H9 (cell line): ENCODE measurements around the gene KRT71. TPM values are rescaled to one million over a fixed set of nuclear protein-coding genes. Genes with fewer than 3 reads are reported as not detected.

Experiments used
- DNase-seq: peaks from one replicate; pipeline ENCODE4 v3.0.0-alpha.2; 2017
- H2AFZ ChIP-seq: one replicate; pipeline ENCODE4 v1.6.1; 2013; ENCODE audit warnings: mild to moderate bottlenecking, low read length, control low read depth, moderate library complexity
- H2AK5ac ChIP-seq: 2 replicates; pipeline ENCODE4 v1.6.1; 2013; ENCODE audit warnings: low read length, control low read depth, mixed read lengths; ENCODE audit not compliant: insufficient read length
- H2BK120ac ChIP-seq: one replicate; pipeline ENCODE4 v1.6.1; 2013; ENCODE audit warnings: low read depth, mild to moderate bottlenecking, low read length, control low read depth, inconsistent platforms; ENCODE audit not compliant: poor library complexity, severe bottlenecking
- H2BK12ac ChIP-seq: 2 replicates; pipeline ENCODE4 v1.6.1; 2013; ENCODE audit warnings: low read length, control low read depth, mixed read lengths, low read depth; ENCODE audit not compliant: insufficient read length
- H2BK15ac ChIP-seq: 2 replicates; pipeline ENCODE4 v1.6.1; 2013; ENCODE audit warnings: low read depth, low read length, control low read depth
- H2BK20ac ChIP-seq: one replicate; pipeline ENCODE4 v1.6.1; 2013; ENCODE audit warnings: low read depth, mild to moderate bottlenecking, low read length, control low read depth, inconsistent platforms; ENCODE audit not compliant: poor library complexity, severe bottlenecking
- H2BK5ac ChIP-seq: 2 replicates; pipeline ENCODE4 v1.6.1; 2013; ENCODE audit warnings: low read length, control low read depth, mixed read lengths; ENCODE audit not compliant: insufficient read length
- H3K14ac ChIP-seq: 2 replicates; pipeline ENCODE4 v1.6.1; 2013; ENCODE audit warnings: low read length, control low read depth; ENCODE audit not compliant: insufficient read depth
- H3K18ac ChIP-seq: 2 replicates; pipeline ENCODE4 v1.6.1; 2013; ENCODE audit warnings: low read depth, mild to moderate bottlenecking, mixed read lengths, low read length, control low read depth; ENCODE audit not compliant: insufficient read length
- H3K23ac ChIP-seq: 2 replicates; pipeline ENCODE4 v1.6.1; 2013; ENCODE audit warnings: low read length, control low read depth, mixed read lengths, low read depth; ENCODE audit not compliant: insufficient read length
- H3K23me2 ChIP-seq: 2 replicates; pipeline ENCODE4 v1.6.1; 2013; ENCODE audit warnings: low read depth, mild to moderate bottlenecking, mixed read lengths, low read length, control low read depth; ENCODE audit not compliant: insufficient read length, poor library complexity, severe bottlenecking
- H3K27ac ChIP-seq: 2 replicates; pipeline ENCODE4 v1.5.1; 2013; ENCODE audit warnings: low read length, control low read depth, mixed read lengths, low read depth; ENCODE audit not compliant: insufficient read length
- H3K27me3 ChIP-seq: 2 replicates; pipeline ENCODE4 v1.6.1; 2013; ENCODE audit warnings: low read length, control low read depth, inconsistent platforms; ENCODE audit not compliant: insufficient read depth
- H3K4ac ChIP-seq: 2 replicates; pipeline ENCODE4 v1.6.1; 2013; ENCODE audit warnings: low read depth, mild to moderate bottlenecking, control low read depth, inconsistent platforms, low read length, moderate library complexity
- H3K4me1 ChIP-seq: 2 replicates; pipeline ENCODE4 v1.6.1; 2013; ENCODE audit warnings: low read length, control low read depth, inconsistent platforms; ENCODE audit not compliant: insufficient read depth
- H3K4me2 ChIP-seq: 2 replicates; pipeline ENCODE4 v1.6.1; 2013; ENCODE audit warnings: low read length, control low read depth, mixed read lengths; ENCODE audit not compliant: insufficient read length, insufficient read depth
- H3K56ac ChIP-seq: 2 replicates; pipeline ENCODE4 v1.6.1; 2013; ENCODE audit warnings: low read depth, mild to moderate bottlenecking, mixed read lengths, low read length, control low read depth; ENCODE audit not compliant: insufficient read length
- H3K79me1 ChIP-seq: 2 replicates; pipeline ENCODE4 v1.6.1; 2013; ENCODE audit warnings: low read depth, mild to moderate bottlenecking, moderate library complexity, low read length, control low read depth, inconsistent platforms; ENCODE audit not compliant: insufficient read depth, poor library complexity, severe bottlenecking
- H3K79me2 ChIP-seq: 2 replicates; pipeline ENCODE4 v1.6.1; 2013; ENCODE audit warnings: low read length, control low read depth, inconsistent platforms; ENCODE audit not compliant: insufficient read depth
- H3K9ac ChIP-seq: 2 replicates; pipeline ENCODE4 v1.6.1; 2013; ENCODE audit warnings: low read length, control low read depth, mixed read lengths; ENCODE audit not compliant: insufficient read length; ENCODE audit errors: extremely low read depth
- H3K9me3 ChIP-seq: one replicate; pipeline ENCODE4 v1.6.1; 2013; ENCODE audit warnings: low read depth, low read length, inconsistent platforms; ENCODE audit not compliant: control insufficient read depth
- H3T11ph ChIP-seq: one replicate; pipeline ENCODE4 v1.6.1; 2013; ENCODE audit warnings: mild to moderate bottlenecking, low read length, control low read depth, inconsistent platforms
- H4K20me1 ChIP-seq: one replicate; pipeline ENCODE4 v1.6.1; 2013; ENCODE audit not compliant: control insufficient read depth, insufficient read length, insufficient read depth
- H4K5ac ChIP-seq: 2 replicates; pipeline ENCODE4 v1.6.1; 2013; ENCODE audit warnings: low read depth, mild to moderate bottlenecking, mixed read lengths, low read length, control low read depth; ENCODE audit not compliant: insufficient read length
- H4K8ac ChIP-seq: replicated peaks from 2 replicates; pipeline ENCODE4 v1.6.1; 2013; ENCODE audit warnings: low read length, control low read depth, mixed read lengths, low read depth; ENCODE audit not compliant: insufficient read length
- H4K91ac ChIP-seq: 2 replicates; pipeline ENCODE4 v1.6.1; 2013; ENCODE audit warnings: low read depth, mild to moderate bottlenecking, moderate library complexity, mixed read lengths, low read length, control low read depth; ENCODE audit not compliant: insufficient read length
- H3K27ac Mint-ChIP-seq, 3 experiments: 2 replicates in 2 of 3; 3 replicates in 1 of 3; pipeline ENCODE4 v1.8.0; 2020 to 2021; ENCODE audit warnings: mixed read lengths in 3 of 3, mild to moderate bottlenecking in 1 of 3, moderate library complexity in 1 of 3
- H3K27me3 Mint-ChIP-seq: 2 replicates; pipeline ENCODE4 v1.8.0; 2021; ENCODE audit warnings: low read depth, mild to moderate bottlenecking, moderate library complexity, mixed read lengths
- H3K36me3 Mint-ChIP-seq, 3 experiments: 2 replicates in 2 of 3; 3 replicates in 1 of 3; pipeline ENCODE4 v1.8.0; 2020 to 2021; ENCODE audit warnings: low read depth in 3 of 3, mixed read lengths in 3 of 3; ENCODE audit not compliant: insufficient read depth in 1 of 3
- H3K4me1 Mint-ChIP-seq, 2 experiments: 2 replicates each; pipeline ENCODE4 v1.8.0; 2020; ENCODE audit warnings: mixed read lengths in 2 of 2
- H3K4me3 Mint-ChIP-seq, 2 experiments: 2 replicates in 1 of 2; 3 replicates in 1 of 2; pipeline ENCODE4 v1.8.0; 2020 to 2021; ENCODE audit warnings: mild to moderate bottlenecking in 2 of 2, mixed read lengths in 2 of 2, moderate library complexity in 1 of 2
- H3K9me3 Mint-ChIP-seq, 2 experiments: 2 replicates in 1 of 2; 3 replicates in 1 of 2; pipeline ENCODE4 v1.8.0; 2020; ENCODE audit warnings: mild to moderate bottlenecking in 2 of 2, mixed read lengths in 2 of 2, moderate library complexity in 1 of 2
- WGBS: extraction: QIAGEN DNeasy Blood & Tissue Kit; methylation state at CpG from one replicate; pipeline ENCODE4 v1.1.7; 2013; ENCODE audit warnings: missing lambda C conversion rate, low lambda C conversion rate, mixed read lengths; ENCODE audit not compliant: insufficient read length; ENCODE audit errors: extremely low coverage; 5-methylcytosine and 5-hydroxymethylcytosine counted together
- total RNA-seq: library from RNA; stranded (reverse); gene quantifications from 2 replicates; pipeline ENCODE4 v1.2.1, GENCODE V29; 2021
- TF ChIP-seq, protein P1 (sequence below): fragments of 200-600 bp; sonication (generic); conservative IDR thresholded peaks from 3 replicates; pipeline ENCODE4 v1.8.0; 2021; ENCODE audit warnings: antibody characterized with exemption, mild to moderate bottlenecking

KRT71 gene
- total RNA-seq, 1 experiment from 2014 or later: not detected

DNA sequence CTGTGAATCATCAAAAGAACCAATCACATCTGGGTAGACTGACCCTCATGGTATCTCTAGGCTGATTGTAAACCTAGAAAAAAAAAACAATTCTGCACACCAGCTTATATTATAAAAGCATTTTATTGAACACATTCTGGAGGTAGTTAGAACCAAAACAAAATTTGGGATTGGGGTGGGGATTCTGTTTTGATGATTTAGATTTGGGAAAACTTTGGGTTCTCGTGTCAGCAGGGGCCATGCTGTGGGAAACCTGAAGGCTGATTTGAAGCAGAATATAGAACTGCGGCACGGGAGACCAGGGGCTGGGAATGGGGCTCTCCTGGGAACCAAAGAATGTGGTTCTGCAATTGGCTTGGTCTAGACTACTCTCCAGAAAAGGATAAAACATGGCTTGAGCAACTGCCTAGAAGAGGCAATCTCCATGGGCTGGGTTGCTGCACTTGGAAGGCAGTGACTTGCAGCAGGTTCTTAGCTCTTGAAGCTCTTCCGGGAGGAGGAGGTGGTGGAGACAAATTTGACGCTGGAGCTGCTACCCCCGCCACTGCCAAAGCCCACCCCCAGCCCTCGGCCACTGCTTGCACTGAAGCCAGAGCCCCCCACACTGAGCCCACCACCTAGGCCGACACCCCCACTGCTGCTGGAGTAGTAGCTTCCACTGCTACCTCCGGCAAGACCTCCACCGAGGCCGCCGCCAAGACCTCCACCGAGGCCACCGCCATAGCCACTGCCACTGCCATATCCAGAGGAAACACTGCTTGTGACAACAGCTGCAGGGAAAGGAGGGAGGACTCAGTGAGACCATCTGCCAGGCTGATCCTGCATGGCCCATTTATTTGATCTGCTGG is 38.2 kb downstream of the KRT71 start:
- Mint-ChIP-seq H3K9me3 (peaks cover 9 to 13% of the 10 kb centered on the region in 2 experiments), H3K36me3 (peaks cover 0 to 7% (median 0%) of the 10 kb centered on the region in 3 experiments; a peak in 3 of 7 replicates), H3K27ac (no peak overlapping the region; a peak in 1 of 7 replicates), H3K4me3 (no peak overlapping the region), H3K4me1 (peaks cover 0 to 4% of the 10 kb centered on the region in 2 experiments; a peak in 3 of 4 replicates), H3K27me3 (peaks cover 8% of the 10 kb centered on the region)
- Histone ChIP-seq H3T11ph (no peak overlapping the region), H3K14ac (no peak overlapping the region), H4K91ac (no peak overlapping the region), H2BK12ac (no peak overlapping the region), H2BK5ac (no peak overlapping the region), H3K9me3 (no peaks in the 10 kb centered on the region), H4K8ac (no peak overlapping the region), H3K56ac (no peak overlapping the region), H4K5ac (no peak overlapping the region), H2BK20ac (no peak overlapping the region), H3K4ac (no peak overlapping the region), H3K27ac (no peak overlapping the region), H3K4me1 (no peaks in the 10 kb centered on the region), H3K9ac (no peak overlapping the region), H3K79me1 (no peaks in the 10 kb centered on the region), H3K4me2 (no peak overlapping the region), H2AK5ac (no peak overlapping the region), H3K27me3 (no peaks in the 10 kb centered on the region), H2BK120ac (no peak overlapping the region), H2AFZ (no peak overlapping the region), H4K20me1 (no peaks in the 10 kb centered on the region), H3K79me2 (no peaks in the 10 kb centered on the region), H2BK15ac (no peak overlapping the region), H3K23ac (no peak overlapping the region), H3K18ac (no peak overlapping the region), H3K23me2 (no peaks in the 10 kb centered on the region)
- WGBS: no CpG with 5 or more reads among the region's 14 CpGs
- DNase-seq: no peak
- TF ChIP-seq, protein P1, sequence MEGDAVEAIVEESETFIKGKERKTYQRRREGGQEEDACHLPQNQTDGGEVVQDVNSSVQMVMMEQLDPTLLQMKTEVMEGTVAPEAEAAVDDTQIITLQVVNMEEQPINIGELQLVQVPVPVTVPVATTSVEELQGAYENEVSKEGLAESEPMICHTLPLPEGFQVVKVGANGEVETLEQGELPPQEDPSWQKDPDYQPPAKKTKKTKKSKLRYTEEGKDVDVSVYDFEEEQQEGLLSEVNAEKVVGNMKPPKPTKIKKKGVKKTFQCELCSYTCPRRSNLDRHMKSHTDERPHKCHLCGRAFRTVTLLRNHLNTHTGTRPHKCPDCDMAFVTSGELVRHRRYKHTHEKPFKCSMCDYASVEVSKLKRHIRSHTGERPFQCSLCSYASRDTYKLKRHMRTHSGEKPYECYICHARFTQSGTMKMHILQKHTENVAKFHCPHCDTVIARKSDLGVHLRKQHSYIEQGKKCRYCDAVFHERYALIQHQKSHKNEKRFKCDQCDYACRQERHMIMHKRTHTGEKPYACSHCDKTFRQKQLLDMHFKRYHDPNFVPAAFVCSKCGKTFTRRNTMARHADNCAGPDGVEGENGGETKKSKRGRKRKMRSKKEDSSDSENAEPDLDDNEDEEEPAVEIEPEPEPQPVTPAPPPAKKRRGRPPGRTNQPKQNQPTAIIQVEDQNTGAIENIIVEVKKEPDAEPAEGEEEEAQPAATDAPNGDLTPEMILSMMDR: no peak
